Activated CD8-positive, alpha-beta memory T cell treated with anti-CD3 and anti-CD28 coated beads for 36 hours (primary cell): ENCODE results near the gene TTLL11. TPM values are rescaled to one million over a fixed set of nuclear protein-coding genes. Genes with fewer than 3 reads are reported as not detected.
"Not testable (repeated sequence)": the region's sequence is repeated elsewhere in the genome, so short reads cannot be mapped to it uniquely, and the experiment has no call there.

ENCODE experiments used
- CTCF ChIA-PET: fragments of 350-600 bp; sonication (Branson Sonifier 250); formaldehyde crosslinking; loops from one replicate; lab custom pipeline; 2021; ENCODE audit warnings: antibody characterized with exemption; lab: Charles Lee
- POLR2A ChIA-PET: fragments of 350-600 bp; sonication (Branson Sonifier 250); formaldehyde crosslinking; loops from one replicate; lab custom pipeline; 2021; ENCODE audit warnings: antibody characterized with exemption; lab: Charles Lee
- total RNA-seq, 2 experiments: library from RNA; stranded (reverse); gene quantifications; one replicate each; pipeline ENCODE4 v1.2.3, GENCODE V29; 2021

The TTLL11 gene
- total RNA-seq, 2 experiments from 2014 or later, result 2.0 to 2.6 TPM

DNA sequence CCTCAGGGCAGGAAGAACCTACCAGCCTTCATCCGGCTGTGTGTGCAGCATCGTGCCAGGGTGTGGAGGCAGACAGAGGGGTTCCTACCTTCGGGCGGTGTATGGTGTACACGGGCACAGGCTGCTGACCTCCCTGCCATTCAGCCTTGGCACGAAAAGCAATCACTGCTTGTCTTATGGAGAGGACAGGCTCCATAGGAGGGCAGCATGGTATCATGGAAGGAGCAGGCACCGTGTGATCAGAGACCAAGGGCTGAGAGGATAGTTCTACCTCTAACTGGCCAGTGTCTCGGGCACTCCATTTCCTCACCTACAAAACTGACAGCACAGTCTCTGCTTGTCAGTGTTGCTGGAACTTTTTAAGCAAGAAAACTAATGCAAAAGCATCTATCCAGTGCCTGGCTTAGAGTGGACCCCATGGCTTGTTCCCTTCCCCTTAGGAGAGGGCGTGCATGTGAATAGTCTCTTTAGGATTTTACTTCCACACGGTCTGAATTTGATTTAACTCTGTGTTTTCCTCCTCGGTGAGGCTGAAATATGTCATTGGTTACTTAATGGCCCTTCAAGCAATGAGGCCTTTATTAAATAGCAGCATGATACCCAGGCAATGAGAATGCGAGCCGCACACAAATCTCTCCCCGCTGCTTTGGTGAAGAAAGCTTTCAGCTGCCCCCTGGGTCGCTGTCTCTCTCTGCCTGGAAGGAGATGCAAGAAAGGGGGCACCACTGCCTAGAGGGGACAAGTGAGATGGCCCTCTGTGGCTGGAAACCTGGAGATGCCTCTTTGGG, 22.2 kb downstream of the TTLL11 start:
- ChIA-PET CTCF (no interaction called here), POLR2A (no interaction called here)

DNA sequence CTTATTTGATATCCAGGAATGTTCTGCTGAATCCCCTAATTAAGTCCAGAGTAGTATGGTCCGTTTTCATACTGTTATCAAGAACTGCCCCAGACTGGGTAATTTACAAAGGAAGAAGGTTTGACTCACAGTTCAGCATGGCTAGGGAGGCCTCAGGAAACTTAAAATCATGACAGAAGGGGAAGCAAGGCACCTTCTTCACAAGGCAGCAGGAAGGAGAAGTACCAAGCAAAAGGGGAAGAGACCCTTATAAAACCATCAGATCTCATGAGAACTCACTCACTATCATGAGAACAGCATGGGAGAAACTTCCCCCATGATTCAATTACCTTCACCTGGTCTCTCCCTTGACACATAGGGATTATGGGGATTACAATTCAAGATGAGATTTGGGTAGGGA, 26.4 kb downstream of the TTLL11 start:
- POLR2A ChIA-PET, CTCF ChIA-PET: not testable (repeated sequence)

DNA sequence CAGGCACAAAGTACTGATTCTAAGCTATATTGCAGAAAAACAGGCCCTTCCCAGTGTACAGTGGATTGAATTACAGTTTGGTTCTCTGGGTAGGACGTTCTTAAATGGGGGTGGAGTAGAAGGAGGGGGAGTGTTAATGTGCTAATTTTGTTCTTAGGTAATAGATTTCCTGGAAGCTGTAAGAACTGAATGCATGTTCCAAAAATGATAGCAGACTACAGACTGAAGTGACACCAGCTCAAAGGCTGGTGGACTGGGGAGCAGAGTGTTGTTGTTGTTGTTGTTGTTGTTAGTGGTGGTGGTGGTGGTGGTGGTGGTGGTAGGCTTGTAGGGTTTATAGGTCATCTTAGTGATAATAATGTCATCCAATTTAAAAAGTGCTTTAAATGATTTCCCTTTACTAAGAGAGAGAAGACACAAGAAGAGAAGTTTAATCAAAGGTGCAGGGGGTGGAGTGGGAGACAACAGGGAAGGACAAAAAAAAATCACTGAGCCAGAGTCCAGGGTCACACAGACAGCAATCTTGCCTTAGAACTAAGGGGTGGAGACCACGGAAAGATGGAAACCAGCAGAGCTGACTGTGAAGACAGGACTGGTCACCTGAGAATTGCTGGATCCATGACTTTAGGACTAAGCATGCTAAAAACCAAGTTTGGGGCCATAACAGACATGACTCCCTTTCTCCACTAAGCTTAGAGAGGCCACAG, 27.0 kb downstream of the TTLL11 start:
- POLR2A ChIA-PET, result interaction anchor here (0.5 kb wide), 1 partner anchor 9 kb away, joined by 3 read pairs; no protein-coding TSS in a partner anchor
- CTCF ChIA-PET, result no interaction called here

DNA sequence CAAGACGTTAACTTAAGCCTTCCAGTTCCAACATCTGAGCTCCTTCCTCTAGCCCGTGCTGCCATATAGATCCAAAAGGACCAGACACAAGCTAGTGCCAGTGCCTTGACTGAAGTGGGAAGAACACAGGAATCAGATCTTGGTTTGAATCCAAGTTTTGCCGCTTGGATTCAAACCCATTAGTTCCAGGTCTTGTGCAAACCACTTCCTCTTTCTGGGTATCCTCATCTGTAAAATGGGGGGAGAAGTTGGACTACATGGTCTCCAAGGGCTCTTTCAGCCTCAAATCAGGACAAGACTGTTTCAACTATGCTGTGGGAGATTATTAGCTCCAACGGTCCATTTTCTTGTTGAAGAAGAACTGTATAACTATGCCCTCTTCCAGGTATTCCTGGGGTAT, 32.6 kb downstream of the TTLL11 start:
- POLR2A ChIA-PET, result no interaction called here
- CTCF ChIA-PET, result no interaction called here

DNA sequence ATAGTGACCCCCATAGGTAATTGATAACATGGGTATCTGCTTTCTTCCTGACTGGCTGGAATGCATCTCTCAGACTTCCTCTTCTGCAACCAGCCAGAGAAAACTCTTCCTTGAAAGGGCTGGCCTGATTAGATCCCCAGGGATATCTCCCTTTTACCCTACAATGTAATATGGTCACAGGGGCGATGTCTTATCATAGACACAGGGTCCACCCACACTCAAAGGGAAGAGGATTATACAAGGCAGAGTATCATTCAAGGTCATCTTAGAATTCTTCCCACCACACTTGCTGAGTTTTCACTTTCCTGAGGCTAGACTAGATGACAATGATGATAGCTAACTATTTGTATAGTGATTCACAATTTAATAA, 33.2 kb downstream of the TTLL11 start:
- POLR2A ChIA-PET, result no interaction called here
- CTCF ChIA-PET, result no interaction called here

DNA sequence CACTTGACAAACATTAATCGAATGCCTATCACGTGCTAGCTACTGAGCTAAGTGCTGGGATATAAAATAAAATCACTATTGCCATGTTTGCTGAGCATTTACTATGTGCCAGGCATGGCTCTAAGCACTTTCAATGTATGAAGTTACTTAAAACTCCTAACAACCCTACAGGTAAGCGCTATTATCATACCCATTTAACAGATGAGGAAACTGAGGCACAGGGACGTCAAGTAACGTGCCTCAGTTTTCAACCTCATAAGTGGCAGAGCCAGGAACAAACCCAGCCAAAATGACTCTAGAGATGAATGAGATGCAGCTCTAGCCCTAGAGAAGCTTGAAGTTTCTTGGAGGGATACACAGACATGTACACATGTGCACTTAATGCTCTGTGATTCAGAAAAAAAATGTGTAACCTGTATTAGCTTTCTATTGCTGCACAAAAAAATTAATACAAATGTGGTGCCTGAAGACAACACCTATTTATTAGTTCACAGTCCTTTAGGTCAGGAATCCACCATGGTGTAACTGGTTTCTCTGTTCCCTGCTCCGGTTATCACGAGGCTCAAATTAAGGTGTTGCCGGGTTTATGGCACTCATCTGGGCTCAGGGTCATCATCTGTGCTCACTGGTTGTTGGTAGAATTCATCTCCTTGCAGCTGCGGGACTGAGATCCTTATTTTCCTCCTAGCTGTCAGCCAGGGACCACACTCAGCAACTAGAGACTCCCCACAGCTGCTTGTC, 33.7 kb downstream of the TTLL11 start:
- ChIA-PET POLR2A (no interaction called here), CTCF (no interaction called here)

DNA sequence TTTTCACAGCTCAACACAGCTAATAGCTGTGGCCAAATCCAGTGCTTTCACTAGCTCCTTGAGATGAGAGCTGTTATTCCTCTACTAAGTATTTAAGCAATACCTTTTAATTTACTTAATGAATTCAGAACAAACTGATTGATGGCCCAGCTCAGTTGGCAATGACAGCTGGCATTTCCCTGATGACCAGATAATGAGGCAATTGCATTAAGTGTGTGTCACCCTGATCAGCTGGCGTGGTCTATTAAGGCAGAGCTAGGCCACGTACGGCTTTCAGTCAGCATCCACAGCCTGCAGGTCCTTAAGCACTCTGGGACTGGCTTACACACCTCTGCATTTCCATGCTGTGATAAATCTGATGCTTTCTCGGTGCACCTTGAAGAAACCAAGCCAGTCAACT, 34.4 kb downstream of the TTLL11 start:
- POLR2A ChIA-PET, result no interaction called here
- CTCF ChIA-PET, result no interaction called here

DNA sequence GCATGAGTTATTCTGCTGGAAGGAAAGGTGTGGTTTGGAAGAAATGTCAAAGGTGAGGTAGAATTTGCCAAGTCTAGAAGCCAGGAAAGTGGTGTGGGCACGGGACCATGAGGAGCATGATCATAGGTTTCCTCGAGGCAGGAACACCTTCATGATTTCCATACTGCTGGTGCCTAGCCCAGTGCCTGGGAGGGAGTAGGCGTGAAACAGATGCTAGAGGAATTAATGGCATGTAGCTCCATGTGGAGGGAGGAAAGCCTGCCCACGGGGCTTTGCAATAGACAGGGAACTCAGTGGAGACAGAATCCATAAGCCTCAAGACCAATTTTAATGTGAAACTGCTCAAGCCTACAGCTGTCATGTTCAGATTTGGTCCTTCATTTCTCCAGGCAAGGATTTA, 35.1 kb downstream of the TTLL11 start:
- POLR2A ChIA-PET, result no interaction called here
- CTCF ChIA-PET, result no interaction called here

DNA sequence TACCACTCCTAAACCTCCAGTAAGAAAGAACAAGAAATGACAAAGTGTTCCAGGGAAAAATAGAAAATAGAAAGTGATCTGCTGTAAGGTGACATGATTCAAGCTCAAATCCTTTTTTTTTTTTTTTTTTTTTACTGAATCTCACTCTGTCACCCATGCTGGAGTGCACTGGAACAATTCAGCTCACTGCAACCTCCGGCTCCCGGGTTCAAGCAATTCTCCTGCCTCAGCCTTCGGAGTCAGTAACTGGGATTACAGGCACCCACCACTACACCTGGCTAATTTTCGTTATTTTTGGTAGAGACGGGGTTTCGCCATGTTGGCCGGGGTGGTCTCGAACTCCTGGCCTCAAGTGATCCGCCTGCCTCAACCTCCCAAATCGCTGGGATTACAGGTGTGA, 35.9 kb downstream of the TTLL11 start:
- ChIA-PET CTCF (no interaction called here), POLR2A (no interaction called here)

DNA sequence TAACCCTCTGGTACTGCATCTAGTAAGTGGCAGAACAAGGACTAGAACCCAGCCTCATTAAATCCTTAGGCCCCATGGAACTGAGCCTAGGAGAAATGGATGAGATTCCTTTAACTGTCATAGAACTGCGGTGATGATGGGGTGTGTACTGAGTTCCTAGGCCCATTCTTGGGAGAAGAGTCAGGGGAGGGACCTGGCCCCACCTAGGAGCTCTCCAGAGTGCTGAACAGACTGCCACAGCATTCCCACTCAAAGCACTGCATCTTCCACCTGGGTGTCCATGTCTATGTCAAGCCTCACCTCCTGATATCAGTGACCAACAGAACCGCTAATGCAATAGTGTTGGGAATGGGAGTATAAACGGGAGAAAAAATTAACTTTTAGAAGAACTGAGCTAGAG, 36.6 kb downstream of the TTLL11 start:
- ChIA-PET POLR2A (no interaction called here), CTCF (no interaction called here)

DNA sequence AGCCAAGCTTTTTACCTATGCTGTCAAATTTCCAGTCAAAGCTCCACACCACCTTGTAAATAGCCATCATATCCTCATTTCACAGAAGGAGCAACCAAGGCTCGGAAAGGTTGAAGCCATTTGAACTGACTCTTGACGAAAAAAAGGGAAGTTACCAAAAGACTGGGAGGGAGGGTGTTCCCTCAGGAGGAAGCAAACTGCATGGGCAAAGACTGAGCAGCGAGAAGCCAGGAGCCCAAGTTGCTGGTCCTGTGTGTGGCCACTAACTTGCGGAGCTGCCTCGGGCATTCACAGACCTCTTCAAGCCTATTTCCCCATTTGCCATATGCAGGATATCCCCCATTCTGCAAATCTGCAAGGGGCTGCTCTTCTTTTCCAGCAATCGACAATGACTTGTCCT, 37.4 kb downstream of the TTLL11 start:
- CTCF ChIA-PET, result no interaction called here
- POLR2A ChIA-PET, result no interaction called here

DNA sequence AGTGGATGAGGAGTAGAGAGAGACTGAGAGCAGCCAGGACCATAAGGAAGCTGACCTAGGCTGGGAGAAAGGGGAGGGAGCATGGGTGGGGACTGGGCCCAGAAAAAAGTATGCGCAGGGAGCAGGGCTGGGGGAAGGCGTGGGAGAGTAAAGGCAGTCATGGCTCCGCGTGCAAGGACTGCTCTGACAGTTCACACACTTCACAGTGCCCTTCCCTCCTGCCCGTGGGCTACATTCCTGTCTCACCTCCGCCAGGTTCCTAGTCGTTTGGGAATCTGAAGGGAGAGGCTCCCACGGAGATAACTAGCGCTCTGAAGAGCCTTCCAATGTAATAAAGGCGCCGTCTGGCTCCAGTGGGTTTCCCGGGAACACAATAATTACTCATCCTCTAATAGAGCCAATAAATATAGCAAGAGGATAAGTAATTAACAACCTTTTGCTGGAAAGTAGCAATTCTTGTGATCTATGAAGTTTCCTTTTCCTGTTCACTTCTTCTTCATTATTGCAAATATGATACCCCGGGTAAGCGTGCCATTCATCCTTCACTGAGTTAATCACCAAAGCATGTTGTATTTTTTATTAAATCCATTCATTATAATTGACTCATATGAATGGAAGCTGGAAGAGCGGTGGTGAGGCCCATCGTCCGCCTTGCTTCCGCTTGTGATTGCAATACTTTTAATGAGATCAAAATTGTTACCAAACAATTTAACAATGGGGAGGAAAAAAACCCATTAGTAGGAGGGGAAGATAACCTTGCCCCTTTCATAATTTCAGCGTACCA, 39.3 kb downstream of the TTLL11 start:
- CTCF ChIA-PET, result interaction anchor here (0.5 kb wide), 1 partner anchor 292 kb away, joined by 5 read pairs; no protein-coding TSS in a partner anchor

DNA sequence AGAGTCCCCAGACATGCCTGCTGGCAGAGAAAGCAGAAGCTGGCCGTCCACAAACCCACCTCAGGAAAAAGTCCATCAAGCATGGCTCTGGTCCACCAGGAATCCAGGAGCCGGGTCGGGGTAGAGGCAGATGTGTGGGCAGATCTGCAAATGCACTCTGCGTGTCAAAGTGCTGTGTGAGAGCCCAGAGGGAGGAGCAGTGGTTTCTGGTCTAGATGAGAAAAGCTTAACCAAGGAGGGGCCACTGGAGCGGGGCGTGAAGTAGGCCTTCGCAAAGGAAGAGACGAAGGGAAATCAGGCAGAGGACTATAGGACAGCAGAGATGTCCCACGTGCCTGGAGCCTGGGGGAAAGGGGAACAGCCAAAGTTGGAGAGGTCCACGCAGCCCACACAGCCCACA, 40.0 kb downstream of the TTLL11 start:
- ChIA-PET POLR2A (no interaction called here), CTCF (no interaction called here)

More for the DNA sequence above, 39.3 kb downstream of the TTLL11 start:
- POLR2A ChIA-PET, result no interaction called here

DNA sequence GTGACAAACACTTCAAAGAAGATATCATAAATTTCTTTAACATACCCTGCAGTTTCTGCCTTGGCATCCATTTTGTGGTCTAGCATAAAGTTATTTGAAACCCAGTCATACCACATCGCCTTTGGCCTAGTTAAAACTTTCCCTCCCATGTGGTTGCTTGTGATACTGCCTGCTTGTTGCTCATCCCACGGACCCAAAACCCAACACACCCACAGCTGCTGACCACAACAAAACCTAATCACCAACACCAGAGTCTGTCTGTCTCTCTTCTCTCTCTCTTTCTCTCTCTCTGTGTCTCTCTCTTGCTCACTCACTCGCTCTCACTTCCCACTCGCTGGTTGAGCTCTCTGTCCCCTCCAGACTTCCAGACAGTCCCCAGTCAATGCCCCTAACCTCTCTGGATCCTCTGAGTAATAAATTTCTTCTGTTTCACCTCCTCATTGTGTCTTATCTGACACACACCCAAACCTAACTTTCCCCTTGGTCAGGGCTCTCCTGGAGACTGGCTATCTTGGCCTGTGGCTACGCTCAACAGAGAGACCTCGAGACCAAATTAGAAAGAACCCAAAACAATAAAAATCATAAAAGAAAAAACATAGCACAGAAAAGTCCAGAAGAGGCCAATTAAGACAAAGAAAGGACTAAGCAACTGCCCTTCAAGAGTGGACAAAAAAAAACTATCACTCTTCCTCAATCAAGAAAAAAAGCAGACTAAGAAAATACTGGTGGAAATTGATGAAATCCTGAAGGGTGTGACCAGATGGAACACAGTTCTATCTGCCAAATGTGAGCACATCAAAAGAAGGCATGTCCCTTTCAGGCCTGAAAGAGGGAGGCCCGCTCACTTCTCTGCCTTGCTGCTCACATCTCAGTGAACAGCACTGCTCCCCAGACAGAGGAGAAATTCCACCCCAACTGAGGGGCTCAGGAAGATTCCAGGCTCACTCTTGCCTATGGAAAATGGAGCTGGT, 41.5 kb downstream of the TTLL11 start:
- ChIA-PET POLR2A (interaction anchor here (0.6 to 1.3 kb wide), 2 partner anchors 41 to 318 kb away, joined by 4 to 6 read pairs; no protein-coding TSS in a partner anchor), CTCF (interaction anchor here (0.5 to 0.6 kb wide), 2 partner anchors 154 to 594 kb away, joined by 3 to 4 read pairs; no protein-coding TSS in a partner anchor)

DNA sequence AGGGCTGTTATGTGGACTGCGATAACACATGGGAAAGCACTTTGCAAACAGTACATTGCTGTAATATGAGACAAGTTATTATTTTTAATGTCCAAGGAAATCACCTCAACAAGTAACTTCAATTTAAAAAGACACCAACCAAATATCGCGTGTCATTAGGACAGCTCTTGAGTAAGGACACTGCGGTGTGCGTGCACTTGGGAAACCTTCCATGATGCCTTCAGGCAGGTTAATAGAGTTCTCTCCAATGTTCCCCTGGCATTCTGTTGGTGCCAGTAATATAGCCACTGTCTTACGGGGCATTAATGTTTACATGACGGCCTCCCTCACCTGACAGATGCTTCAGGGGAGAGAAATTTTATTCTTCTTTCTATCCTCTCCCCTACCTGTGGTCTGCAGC, 42.9 kb downstream of the TTLL11 start:
- ChIA-PET CTCF (no interaction called here), POLR2A (no interaction called here)

DNA sequence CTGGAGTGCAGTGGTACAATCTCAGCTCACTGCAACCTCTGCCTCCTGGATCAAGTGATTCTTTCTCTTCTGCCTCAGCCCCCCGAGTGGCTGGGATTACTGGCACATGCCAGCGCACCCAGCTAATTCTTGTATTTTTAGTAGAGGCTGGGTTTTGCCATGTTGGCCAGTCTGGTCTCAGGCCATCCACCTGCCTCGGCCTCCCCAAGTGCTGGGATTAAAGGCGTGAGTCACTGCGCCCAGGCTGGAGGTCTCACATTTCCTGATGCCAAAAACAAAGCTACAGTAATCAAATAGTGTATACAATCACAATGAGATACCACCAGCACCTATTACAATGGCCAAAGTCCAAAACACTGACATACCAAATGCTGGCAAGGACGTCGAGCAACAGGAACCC, 51.1 kb downstream of the TTLL11 start:
- POLR2A ChIA-PET, result no interaction called here
- CTCF ChIA-PET, result interaction anchor here (0.7 kb wide), 1 partner anchor 296 kb away, joined by 3 read pairs; no protein-coding TSS in a partner anchor

DNA sequence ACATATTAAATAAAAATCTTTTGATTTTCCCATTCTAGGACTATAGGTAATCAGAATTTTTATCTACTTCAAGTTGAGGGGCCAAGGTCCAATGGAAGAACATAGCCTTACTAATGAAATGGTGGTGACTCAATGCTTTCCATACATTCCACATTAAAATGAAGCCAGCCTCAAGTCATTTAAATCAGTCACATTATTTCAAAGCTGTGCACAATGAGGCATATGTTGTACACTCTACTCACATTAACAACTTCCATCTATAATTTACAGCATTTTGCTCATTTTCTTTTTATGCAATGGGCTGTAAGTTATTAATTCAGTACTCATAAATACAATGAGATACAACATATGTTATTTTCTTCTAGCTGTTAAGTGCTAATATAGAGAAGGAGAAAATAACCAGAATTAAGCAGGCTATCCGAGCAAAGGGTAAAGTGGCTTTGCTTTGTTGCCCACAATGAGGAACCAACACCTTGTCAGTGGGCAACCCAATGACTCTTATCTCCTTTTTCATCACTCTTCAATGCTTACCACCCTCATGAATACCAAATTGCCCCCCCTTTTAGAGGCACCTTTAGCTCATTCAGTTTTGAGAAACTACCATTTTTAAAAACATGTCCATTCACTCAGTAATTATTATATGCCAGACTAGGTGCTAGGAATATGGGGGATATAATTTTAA, 52.4 kb downstream of the TTLL11 start:
- CTCF ChIA-PET, result no interaction called here
- POLR2A ChIA-PET, result no interaction called here

DNA sequence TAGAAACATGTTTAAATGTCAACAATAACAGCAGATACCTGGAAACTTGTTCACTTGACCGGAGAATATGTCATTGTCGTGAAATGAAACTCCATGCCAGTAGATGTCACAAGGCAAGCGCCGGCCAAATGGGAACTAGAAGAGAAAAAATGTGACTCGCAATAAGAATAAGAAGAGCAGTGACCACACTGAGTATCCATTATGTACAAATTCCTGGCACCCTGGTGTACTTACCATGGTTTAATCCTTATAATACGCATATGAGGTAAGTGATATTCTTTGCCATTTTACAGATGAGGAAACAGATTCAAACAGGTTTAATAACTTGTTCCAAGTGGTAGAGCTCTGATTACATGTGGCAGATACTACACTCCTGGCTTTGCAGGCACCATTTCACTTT, 53.9 kb downstream of the TTLL11 start:
- ChIA-PET POLR2A (no interaction called here), CTCF (no interaction called here)
